Trophoblast cell (in vitro differentiated cells and primary cell): ENCODE data around the gene PP2D1.
A peak's percentile ranks its signal among the peaks of the same experiment; 100 is the strongest.
"Not testable (repeated sequence)": the region's sequence is repeated elsewhere in the genome, so short reads cannot be mapped to it uniquely, and the experiment has no call there.

Experiments used
- DNase-seq, 2 donors: peaks; one replicate each; pipeline ENCODE4 v3.0.0-alpha.2; 2016
- H2AFZ ChIP-seq: 2 replicates; pipeline ENCODE4 v1.6.1; 2013; ENCODE audit warnings: low read length, moderate library complexity, mild to moderate bottlenecking; ENCODE audit not compliant: insufficient read depth, poor library complexity
- H2AK5ac ChIP-seq: 2 replicates; pipeline ENCODE4 v1.6.1; 2013; ENCODE audit warnings: mild to moderate bottlenecking, low read length
- H2BK120ac ChIP-seq: 2 replicates; pipeline ENCODE4 v1.6.1; 2013; ENCODE audit warnings: low read length, mild to moderate bottlenecking, moderate library complexity; ENCODE audit not compliant: insufficient read depth, poor library complexity
- H2BK12ac ChIP-seq: 2 replicates; pipeline ENCODE4 v1.6.1; 2013; ENCODE audit warnings: mild to moderate bottlenecking, low read length, moderate library complexity
- H2BK5ac ChIP-seq: 2 replicates; pipeline ENCODE4 v1.6.1; 2013; ENCODE audit warnings: low read length, low read depth, moderate library complexity, mild to moderate bottlenecking; ENCODE audit not compliant: poor library complexity
- H3K14ac ChIP-seq: 2 replicates; pipeline ENCODE4 v1.6.1; 2013; ENCODE audit warnings: mild to moderate bottlenecking, low read length
- H3K18ac ChIP-seq: 2 replicates; pipeline ENCODE4 v1.6.1; 2013; ENCODE audit warnings: mild to moderate bottlenecking, low read length
- H3K23ac ChIP-seq: 2 replicates; pipeline ENCODE4 v1.6.1; 2013; ENCODE audit warnings: low read length
- H3K27ac ChIP-seq: 2 replicates; pipeline ENCODE4 v1.5.1; 2013; ENCODE audit warnings: low read depth, mild to moderate bottlenecking, inconsistent platforms, low read length, moderate library complexity
- H3K27me3 ChIP-seq: 2 replicates; pipeline ENCODE4 v1.6.1; 2013; ENCODE audit warnings: inconsistent platforms, mild to moderate bottlenecking, low read length, moderate library complexity; ENCODE audit not compliant: insufficient read depth
- H3K36me3 ChIP-seq, 2 experiments: 1 replicate in 1 of 2; 2 replicates in 1 of 2; pipeline ENCODE4 v1.6.1; 2013; ENCODE audit warnings: low read length in 2 of 2, mild to moderate bottlenecking in 2 of 2, moderate library complexity in 1 of 2; ENCODE audit not compliant: insufficient read depth in 2 of 2, control insufficient read depth in 1 of 2
- H3K4ac ChIP-seq: 2 replicates; pipeline ENCODE4 v1.6.1; 2013; ENCODE audit warnings: low read depth, mild to moderate bottlenecking, low read length, moderate library complexity
- H3K4me1 ChIP-seq, 2 experiments: 1 replicate in 1 of 2; 2 replicates in 1 of 2; pipeline ENCODE4 v1.6.1; 2013; ENCODE audit warnings: low read length in 2 of 2, mild to moderate bottlenecking in 2 of 2, moderate library complexity in 1 of 2; ENCODE audit not compliant: insufficient read depth in 2 of 2, control insufficient read depth in 1 of 2
- H3K4me2 ChIP-seq: 2 replicates; pipeline ENCODE4 v1.6.1; 2013; ENCODE audit warnings: inconsistent platforms, mild to moderate bottlenecking, low read length, moderate library complexity
- H3K4me3 ChIP-seq: 2 replicates; pipeline ENCODE4 v1.5.1; 2013; ENCODE audit warnings: mild to moderate bottlenecking, low read depth, low read length, inconsistent platforms
- H3K79me1 ChIP-seq: one replicate; pipeline ENCODE4 v1.6.1; 2013; ENCODE audit warnings: low read length
- H3K79me2 ChIP-seq: 2 replicates; pipeline ENCODE4 v1.6.1; 2013; ENCODE audit warnings: low read length, mild to moderate bottlenecking; ENCODE audit not compliant: control insufficient read depth, insufficient read depth, poor library complexity
- H3K9ac ChIP-seq: 2 replicates; pipeline ENCODE4 v1.6.1; 2013; ENCODE audit warnings: mild to moderate bottlenecking, low read length
- H3K9me3 ChIP-seq: 2 replicates; pipeline ENCODE4 v1.6.1; 2013; ENCODE audit warnings: low read depth, mild to moderate bottlenecking, control low read depth, inconsistent platforms, low read length; ENCODE audit not compliant: insufficient read depth
- H4K12ac ChIP-seq: 2 replicates; pipeline ENCODE4 v1.6.1; 2013; ENCODE audit warnings: low read depth, mild to moderate bottlenecking, low read length, moderate library complexity
- H4K8ac ChIP-seq: 2 replicates; pipeline ENCODE4 v1.6.1; 2013; ENCODE audit warnings: low read depth, mild to moderate bottlenecking, low read length, moderate library complexity
- H4K91ac ChIP-seq: one replicate; pipeline ENCODE4 v1.6.1; 2013; ENCODE audit warnings: low read depth, mild to moderate bottlenecking, low read length, moderate library complexity
- WGBS: extraction: QIAGEN DNeasy Blood & Tissue Kit; methylation state at CpG from one replicate; pipeline ENCODE4 v1.1.7; 2013; ENCODE audit warnings: missing lambda C conversion rate; ENCODE audit not compliant: insufficient read length, insufficient coverage; ENCODE audit errors: extremely low coverage; 5-methylcytosine and 5-hydroxymethylcytosine counted together

PP2D1 gene

DNA sequence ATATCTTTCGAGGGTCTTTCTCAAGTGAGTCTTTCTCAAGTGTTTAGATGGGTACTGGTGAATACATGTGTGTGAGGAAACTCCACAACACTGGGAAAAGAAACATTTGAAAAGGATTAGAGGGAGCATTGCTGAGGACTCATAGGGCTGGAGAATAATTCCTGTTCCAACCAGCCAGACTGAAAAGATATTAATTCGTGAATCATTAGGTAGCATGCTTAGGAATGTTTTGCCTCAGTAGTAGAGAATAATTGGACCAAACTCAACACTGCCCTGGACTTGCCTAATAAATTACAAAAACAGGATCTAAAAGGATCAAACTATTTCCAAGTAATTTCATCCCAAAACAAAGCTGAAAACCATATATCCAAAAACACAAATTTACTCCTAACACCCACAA lies 17.3 kb downstream of the PP2D1 start:
- H3K18ac ChIP-seq: no peak overlapping the region
- H4K91ac ChIP-seq: no peak overlapping the region
- WGBS: no CpG with 5 or more reads among the region's 2 CpGs
- no peak overlapping the region for H2BK12ac ChIP-seq
- no peak overlapping the region for H3K9ac ChIP-seq
- H3K4me3 ChIP-seq: no peak overlapping the region
- H3K14ac ChIP-seq: no peak overlapping the region
- H3K23ac ChIP-seq: no peak overlapping the region
- H3K79me2 ChIP-seq: no peaks in the 10 kb centered on the region
- no peak overlapping the region for H3K4me2 ChIP-seq
- no peaks in the 10 kb centered on the region for H3K36me3 ChIP-seq
- no peak overlapping the region for H3K27ac ChIP-seq
- no peak overlapping the region for H4K8ac ChIP-seq
- no peak overlapping the region for H2AK5ac ChIP-seq
- H3K4me1 ChIP-seq: no peaks in the 10 kb centered on the region
- no peak overlapping the region for H3K4ac ChIP-seq
- DNase-seq: no peak
- no peak overlapping the region for H4K12ac ChIP-seq
- H2BK120ac ChIP-seq: no peak overlapping the region
- no peak overlapping the region for H2BK5ac ChIP-seq
- no peaks in the 10 kb centered on the region for H3K9me3 ChIP-seq
- no peaks in the 10 kb centered on the region for H3K27me3 ChIP-seq
- H2AFZ ChIP-seq: no peak overlapping the region
- H3K79me1 ChIP-seq: no peaks in the 10 kb centered on the region

DNA sequence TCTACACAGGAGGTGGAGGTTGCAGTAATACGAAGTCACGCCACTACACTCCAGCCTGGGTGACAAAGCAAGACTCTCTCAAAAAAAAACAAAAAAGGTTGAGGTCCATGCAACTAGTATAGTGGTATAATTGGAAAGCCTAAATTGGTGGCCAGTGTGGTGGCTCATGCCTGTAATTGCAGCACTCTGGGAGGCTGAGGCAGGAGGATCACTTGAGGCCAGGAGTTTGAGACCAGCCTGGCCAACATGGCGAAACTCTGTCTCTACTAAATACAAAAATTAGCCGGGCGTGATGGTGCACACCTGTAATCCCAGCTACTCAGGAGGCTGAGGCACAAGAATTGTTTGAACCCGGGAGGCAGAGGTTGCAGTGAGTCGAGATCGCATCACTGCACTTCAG lies 23.2 kb downstream of the PP2D1 start:
- not testable (repeated sequence) for H3K4me1 ChIP-seq, H4K91ac ChIP-seq, H3K4ac ChIP-seq, H3K4me3 ChIP-seq, DNase-seq, H3K9me3 ChIP-seq, H2BK120ac ChIP-seq, H4K8ac ChIP-seq, H3K4me2 ChIP-seq, H3K79me1 ChIP-seq, H3K14ac ChIP-seq, H3K36me3 ChIP-seq, H2BK12ac ChIP-seq, H3K79me2 ChIP-seq, H3K23ac ChIP-seq, H2AFZ ChIP-seq, H4K12ac ChIP-seq, H2BK5ac ChIP-seq, H3K27ac ChIP-seq, H2AK5ac ChIP-seq, H3K27me3 ChIP-seq, H3K18ac ChIP-seq, H3K9ac ChIP-seq
- WGBS: no CpG with 5 or more reads among the region's 8 CpGs

DNA sequence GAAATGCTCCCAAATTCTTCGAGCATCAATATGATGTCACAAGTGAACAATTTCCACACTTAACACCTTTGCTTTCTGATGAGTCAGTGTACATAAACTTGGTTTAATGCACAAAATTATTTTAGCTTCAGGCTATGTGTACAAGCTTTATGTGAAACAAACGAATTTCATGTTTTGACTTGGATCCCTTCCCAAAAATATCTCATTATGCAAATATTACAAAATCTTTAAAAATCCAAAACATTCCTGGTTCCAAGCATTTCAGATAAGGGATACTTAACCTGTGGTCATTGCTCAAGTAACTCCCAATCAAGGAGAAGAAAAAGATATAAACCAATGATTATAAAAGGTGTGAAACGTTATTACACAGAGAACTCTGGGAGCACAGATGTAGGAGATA lies 40.0 kb downstream of the PP2D1 start:
- H3K4me1 ChIP-seq: no peaks in the 10 kb centered on the region
- no peak overlapping the region for H4K8ac ChIP-seq
- H3K27me3 ChIP-seq: no peaks in the 10 kb centered on the region
- no peak overlapping the region for H4K12ac ChIP-seq
- no peak overlapping the region for H3K14ac ChIP-seq
- H3K79me2 ChIP-seq: peaks cover 2% of the 10 kb centered on the region
- H3K9ac ChIP-seq: no peak overlapping the region
- H3K4ac ChIP-seq: no peak overlapping the region
- H2AFZ ChIP-seq: no peak overlapping the region
- no peak overlapping the region for H3K27ac ChIP-seq
- H3K23ac ChIP-seq: no peak overlapping the region
- no peak overlapping the region for H2BK12ac ChIP-seq
- no peak overlapping the region for H2BK5ac ChIP-seq
- H3K4me2 ChIP-seq: no peak overlapping the region
- no peaks in the 10 kb centered on the region for H3K9me3 ChIP-seq
- no peak overlapping the region for H4K91ac ChIP-seq
- WGBS: no CpG with 5 or more reads among the region's 3 CpGs
- H3K4me3 ChIP-seq: no peak overlapping the region
- H3K18ac ChIP-seq: no peak overlapping the region
- H3K36me3 ChIP-seq: peaks cover 15 to 16% of the 10 kb centered on the region in 2 experiments
- peak; percentile 54 to 97 for DNase-seq
- H3K79me1 ChIP-seq: no peaks in the 10 kb centered on the region
- H2AK5ac ChIP-seq: no peak overlapping the region
- no peak overlapping the region for H2BK120ac ChIP-seq

DNA sequence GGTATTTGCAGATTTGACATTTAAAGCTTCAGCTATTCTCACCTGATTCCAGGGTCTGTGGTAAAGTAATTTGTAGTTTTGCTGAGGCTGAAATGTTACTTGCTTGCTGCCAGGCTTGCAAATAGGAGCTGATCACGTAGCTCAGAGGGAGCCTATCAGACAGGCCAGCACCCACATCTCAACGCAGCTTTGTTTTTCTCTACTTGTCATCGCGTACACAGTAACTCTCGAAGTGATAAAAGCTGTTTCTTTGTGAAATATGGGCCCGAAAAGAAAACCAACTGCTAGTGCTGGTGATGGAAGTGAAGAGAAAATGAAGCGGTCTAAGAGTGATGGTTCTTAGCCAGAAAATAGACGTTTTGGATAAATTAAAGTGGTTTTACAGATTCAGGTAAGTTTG lies 41.7 kb downstream of the PP2D1 start:
- H4K91ac ChIP-seq: no peak overlapping the region
- H2AK5ac ChIP-seq: no peak overlapping the region
- H3K4me2 ChIP-seq: no peak overlapping the region
- peaks cover 9 to 16% of the 10 kb centered on the region in 2 experiments for H3K36me3 ChIP-seq
- no peak overlapping the region for H4K8ac ChIP-seq
- H2AFZ ChIP-seq: no peak overlapping the region
- H2BK12ac ChIP-seq: no peak overlapping the region
- no peaks in the 10 kb centered on the region for H3K27me3 ChIP-seq
- peaks cover 4% of the 10 kb centered on the region for H3K79me2 ChIP-seq
- H4K12ac ChIP-seq: no peak overlapping the region
- no peak overlapping the region for H2BK120ac ChIP-seq
- no peak for DNase-seq
- H3K27ac ChIP-seq: no peak overlapping the region
- no peak overlapping the region for H3K4ac ChIP-seq
- H3K4me1 ChIP-seq: no peaks in the 10 kb centered on the region
- H3K79me1 ChIP-seq: no peaks in the 10 kb centered on the region
- H3K18ac ChIP-seq: no peak overlapping the region
- no peak overlapping the region for H2BK5ac ChIP-seq
- H3K14ac ChIP-seq: no peak overlapping the region
- H3K9ac ChIP-seq: no peak overlapping the region
- no peaks in the 10 kb centered on the region for H3K9me3 ChIP-seq
- H3K4me3 ChIP-seq: no peak overlapping the region
- WGBS: no CpG with 5 or more reads among the region's 8 CpGs
- no peak overlapping the region for H3K23ac ChIP-seq
